ENCODE results near the gene RHOT2.

RHOT2 gene

DNA sequence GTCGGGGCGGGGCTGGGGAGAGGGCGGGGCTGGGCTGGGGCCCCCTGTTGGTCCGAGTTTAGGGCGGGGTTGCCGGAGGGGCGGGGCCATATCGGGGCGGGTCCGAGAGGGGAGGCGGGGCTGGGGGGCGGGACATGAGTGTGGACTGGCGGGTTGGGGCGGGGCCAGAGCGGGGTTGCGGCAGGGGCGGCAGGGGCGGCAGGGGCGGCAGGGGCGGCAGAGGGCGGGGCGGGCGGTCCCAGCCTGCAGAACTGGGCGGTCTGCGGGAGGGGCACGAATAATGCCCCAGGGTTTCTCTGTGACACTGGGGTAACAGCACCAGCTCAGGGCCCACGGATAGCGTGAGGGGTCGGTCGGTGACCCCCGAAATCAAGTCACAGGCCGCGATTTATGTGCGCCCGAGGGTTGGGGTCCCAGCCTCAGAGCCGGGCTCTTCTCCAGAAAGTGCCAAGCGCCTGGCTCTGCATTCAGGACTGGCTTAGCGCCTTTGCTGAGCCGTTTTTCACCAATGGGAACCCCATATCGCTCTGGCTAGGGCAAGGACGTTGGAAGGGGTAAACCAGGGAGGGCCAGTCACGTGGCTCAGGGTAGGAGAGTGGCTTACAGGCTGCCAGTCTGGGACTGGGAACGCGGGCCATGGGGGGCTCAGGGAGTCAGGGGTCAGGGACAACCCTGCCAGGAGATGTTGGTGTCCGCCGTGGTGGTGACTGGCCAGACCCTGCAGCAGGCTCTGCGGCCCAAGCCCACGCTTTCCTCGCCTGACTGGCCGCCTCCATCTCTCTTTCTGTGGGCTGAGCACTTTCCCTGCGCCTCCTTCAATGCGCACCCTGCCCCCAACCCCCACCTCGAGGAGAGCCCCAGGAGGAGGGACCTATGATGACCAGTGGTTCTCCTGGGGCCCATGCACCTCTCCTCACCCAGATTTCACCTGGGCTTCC is 30.6 kb upstream of the RHOT2 start:
- TF ChIP-seq, protein P1, sequence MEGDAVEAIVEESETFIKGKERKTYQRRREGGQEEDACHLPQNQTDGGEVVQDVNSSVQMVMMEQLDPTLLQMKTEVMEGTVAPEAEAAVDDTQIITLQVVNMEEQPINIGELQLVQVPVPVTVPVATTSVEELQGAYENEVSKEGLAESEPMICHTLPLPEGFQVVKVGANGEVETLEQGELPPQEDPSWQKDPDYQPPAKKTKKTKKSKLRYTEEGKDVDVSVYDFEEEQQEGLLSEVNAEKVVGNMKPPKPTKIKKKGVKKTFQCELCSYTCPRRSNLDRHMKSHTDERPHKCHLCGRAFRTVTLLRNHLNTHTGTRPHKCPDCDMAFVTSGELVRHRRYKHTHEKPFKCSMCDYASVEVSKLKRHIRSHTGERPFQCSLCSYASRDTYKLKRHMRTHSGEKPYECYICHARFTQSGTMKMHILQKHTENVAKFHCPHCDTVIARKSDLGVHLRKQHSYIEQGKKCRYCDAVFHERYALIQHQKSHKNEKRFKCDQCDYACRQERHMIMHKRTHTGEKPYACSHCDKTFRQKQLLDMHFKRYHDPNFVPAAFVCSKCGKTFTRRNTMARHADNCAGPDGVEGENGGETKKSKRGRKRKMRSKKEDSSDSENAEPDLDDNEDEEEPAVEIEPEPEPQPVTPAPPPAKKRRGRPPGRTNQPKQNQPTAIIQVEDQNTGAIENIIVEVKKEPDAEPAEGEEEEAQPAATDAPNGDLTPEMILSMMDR (IDR thresholded peaks at IDR 0.05; ENCODE audit: control extremely low read depth, extremely low read depth, low read depth, missing control alignments): no peak
- ChIA-PET POLR2A (no interaction called here), CTCF (interaction anchor here (0.6 to 2.5 kb wide), 3 partner anchors 10 to 1068 kb away, joined by 4 to 13 read pairs (median 4); partner anchors contain the start of genes MAPK8IP3 and WDR90)
- DNase-seq (ENCODE audit: extremely low spot score): peak; percentile 100

DNA sequence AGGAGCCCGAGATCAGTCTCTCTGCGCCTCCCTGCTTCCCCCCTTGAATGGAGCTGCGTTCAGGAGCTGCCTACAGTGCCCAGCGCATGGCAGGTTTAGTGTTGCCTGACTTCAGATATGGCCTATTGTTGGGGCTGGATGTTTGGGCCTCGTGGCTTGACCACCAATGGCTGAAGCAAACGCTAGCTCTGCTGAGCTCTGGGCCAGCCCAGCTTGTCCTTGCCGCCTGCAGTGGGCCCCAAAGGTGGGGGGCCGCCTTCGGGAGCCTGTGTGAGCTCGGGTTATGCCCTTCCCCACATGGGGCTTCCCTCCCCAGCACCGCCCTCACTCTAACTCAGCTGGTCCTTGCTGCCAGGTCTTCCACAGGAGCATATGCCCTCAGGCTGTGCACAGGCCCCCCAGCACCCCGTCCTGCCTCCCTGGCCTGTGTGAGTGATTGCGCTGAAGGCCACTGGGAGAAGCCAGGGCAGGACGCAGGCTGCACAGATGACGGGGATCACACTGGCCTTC is 29.8 kb upstream of the RHOT2 start:
- TF ChIP-seq, protein P1 (IDR thresholded peaks at IDR 0.05; ENCODE audit: control extremely low read depth, extremely low read depth, low read depth, missing control alignments): no peak
- CTCF ChIA-PET: interaction anchor here (2.5 kb wide), 1 partner anchor 11 kb away, joined by 13 read pairs; the partner anchor contains the start of gene WDR90
- POLR2A ChIA-PET: no interaction called here
- no peak for DNase-seq (ENCODE audit: extremely low spot score)

DNA sequence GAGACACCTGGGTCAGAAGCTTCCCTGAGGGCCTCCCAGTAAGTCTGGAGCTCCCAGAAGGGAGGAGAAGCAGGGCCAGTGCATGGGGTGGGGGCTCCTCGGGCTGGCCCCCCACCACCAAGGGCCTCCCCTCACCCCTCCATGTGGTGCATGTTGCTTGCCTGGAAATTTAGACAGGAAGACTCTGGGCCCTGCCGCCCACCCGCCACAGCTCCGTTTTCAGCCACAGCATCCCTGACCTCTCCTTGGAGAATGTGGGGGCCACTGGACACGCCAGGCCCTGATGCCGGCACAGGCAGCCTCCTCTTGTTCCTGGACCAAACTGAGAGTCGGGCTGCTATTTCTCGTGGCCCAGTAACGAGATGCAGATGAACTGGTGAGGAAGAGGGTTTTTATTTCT is 29.1 kb upstream of the RHOT2 start:
- TF ChIP-seq, protein P1 (IDR thresholded peaks at IDR 0.05; ENCODE audit: control extremely low read depth, extremely low read depth, low read depth, missing control alignments): no peak
- POLR2A ChIA-PET: no interaction called here
- CTCF ChIA-PET: no interaction called here
- no peak for DNase-seq (ENCODE audit: extremely low spot score)

- ChIA-PET POLR2A (no interaction called here), CTCF (no interaction called here)
- DNase-seq (ENCODE audit: extremely low spot score): no peak
- TF ChIP-seq, protein P1 (IDR thresholded peaks at IDR 0.05; ENCODE audit: control extremely low read depth, extremely low read depth, low read depth, missing control alignments): no peak
These were observed 27.3 kb upstream of the RHOT2 start for GRCh38 chr16:640614-641013.

DNA sequence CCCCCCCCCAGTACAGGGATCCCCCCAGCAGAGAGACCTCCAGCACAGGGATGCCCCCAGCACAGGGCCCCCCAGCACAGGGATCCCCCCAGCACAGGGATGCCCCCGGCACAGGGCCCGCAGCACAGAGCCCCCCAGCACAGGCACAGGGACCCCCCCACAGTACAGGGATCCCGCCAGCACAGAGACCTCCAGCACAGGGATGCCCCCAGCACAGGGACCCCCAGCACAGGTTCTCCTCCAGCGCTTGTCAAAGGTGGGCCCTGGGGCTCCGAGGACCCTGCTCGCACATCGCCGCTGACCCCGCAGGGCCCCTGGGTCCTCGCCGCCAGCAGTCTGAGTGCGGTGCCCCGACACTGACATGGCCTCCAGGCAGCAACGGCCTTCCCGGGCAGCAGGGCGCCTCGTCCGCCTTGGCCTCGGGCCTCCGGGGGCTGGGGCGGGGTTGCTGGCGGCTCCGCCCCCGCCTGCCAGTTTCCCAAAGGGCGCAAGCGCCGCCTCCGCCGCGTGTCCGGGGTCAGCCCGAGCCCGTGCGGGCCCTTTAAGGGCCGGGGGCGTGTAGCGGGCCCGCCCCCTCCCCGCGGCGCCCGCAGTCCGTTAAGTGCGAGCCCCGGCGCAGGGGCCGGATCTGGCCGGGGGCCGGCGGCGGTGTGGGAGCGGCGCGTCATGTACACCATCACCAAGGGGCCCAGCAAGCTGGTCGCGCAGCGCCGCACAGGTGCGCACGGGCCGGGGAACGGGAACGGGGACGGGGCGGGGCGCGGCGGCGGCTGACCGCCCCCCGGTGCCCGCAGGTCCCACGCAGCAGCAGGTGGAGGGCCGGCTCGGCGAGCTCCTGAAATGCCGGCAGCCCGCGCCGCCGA is 26.4 kb upstream of the RHOT2 start, which contains the start of gene MCRIP2:
TSS of gene MCRIP2 (plus strand) at position 503 of the 863 bp plus-strand sequence. CDS start at position 667, 164 bp downstream.
- TF ChIP-seq, protein P1 (IDR thresholded peaks at IDR 0.05; ENCODE audit: control extremely low read depth, extremely low read depth, low read depth, missing control alignments): no peak
- POLR2A ChIA-PET: interaction anchor here (1.1 kb wide), 1 partner anchor 32 kb away, joined by 3 read pairs; no protein-coding TSS in a partner anchor
- CTCF ChIA-PET: no interaction called here
- peak; percentile 92 for DNase-seq (ENCODE audit: extremely low spot score)

Data from GM10248 (cell line).